Subcutaneous adipose tissue (tissue), 4 donors: ENCODE data around the gene OCA2. TPM values are rescaled to one million over a fixed set of nuclear protein-coding genes. Genes with fewer than 3 reads are reported as not detected.

Experiments
- total RNA-seq, 4 donors: library from RNA; depleted of rRNA; stranded (reverse); fragments of >200 nt; gene quantifications; one replicate each; pipeline ENCODE4 v1.1.0, GENCODE V29; 2016
- TF ChIP-seq, protein P1 (sequence below): fragments of 450-650 bp; IDR thresholded peaks from one replicate; pipeline ENCODE4 v1.5.1; 2016; ENCODE audit warnings: low read depth, mild to moderate bottlenecking, control low read depth, antibody characterized with exemption, moderate library complexity

OCA2 gene
- total RNA-seq, 4 donors from 2014 or later = 1.1 TPM; not detected in 3

DNA sequence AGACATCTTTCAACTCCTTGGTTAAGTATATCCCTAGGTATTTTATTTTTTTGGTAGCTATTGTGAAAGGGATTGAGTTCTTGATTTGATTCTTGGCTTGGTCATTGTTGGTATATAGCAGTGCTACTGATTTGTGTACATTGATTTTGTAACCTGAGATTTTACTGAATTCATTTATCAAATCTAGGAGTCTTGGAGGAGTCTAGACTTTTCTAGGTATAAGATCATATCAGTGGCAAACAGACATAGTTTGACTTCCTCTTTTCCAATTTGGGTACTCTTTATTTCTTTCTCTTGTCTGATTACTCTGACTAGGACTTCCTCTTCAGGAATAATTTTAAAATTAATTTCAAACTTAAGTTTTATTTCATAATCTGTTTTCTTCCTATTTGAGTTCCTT, 125.2 kb downstream of the OCA2 start:
- TF ChIP-seq, protein P1, sequence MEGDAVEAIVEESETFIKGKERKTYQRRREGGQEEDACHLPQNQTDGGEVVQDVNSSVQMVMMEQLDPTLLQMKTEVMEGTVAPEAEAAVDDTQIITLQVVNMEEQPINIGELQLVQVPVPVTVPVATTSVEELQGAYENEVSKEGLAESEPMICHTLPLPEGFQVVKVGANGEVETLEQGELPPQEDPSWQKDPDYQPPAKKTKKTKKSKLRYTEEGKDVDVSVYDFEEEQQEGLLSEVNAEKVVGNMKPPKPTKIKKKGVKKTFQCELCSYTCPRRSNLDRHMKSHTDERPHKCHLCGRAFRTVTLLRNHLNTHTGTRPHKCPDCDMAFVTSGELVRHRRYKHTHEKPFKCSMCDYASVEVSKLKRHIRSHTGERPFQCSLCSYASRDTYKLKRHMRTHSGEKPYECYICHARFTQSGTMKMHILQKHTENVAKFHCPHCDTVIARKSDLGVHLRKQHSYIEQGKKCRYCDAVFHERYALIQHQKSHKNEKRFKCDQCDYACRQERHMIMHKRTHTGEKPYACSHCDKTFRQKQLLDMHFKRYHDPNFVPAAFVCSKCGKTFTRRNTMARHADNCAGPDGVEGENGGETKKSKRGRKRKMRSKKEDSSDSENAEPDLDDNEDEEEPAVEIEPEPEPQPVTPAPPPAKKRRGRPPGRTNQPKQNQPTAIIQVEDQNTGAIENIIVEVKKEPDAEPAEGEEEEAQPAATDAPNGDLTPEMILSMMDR = no peak

DNA sequence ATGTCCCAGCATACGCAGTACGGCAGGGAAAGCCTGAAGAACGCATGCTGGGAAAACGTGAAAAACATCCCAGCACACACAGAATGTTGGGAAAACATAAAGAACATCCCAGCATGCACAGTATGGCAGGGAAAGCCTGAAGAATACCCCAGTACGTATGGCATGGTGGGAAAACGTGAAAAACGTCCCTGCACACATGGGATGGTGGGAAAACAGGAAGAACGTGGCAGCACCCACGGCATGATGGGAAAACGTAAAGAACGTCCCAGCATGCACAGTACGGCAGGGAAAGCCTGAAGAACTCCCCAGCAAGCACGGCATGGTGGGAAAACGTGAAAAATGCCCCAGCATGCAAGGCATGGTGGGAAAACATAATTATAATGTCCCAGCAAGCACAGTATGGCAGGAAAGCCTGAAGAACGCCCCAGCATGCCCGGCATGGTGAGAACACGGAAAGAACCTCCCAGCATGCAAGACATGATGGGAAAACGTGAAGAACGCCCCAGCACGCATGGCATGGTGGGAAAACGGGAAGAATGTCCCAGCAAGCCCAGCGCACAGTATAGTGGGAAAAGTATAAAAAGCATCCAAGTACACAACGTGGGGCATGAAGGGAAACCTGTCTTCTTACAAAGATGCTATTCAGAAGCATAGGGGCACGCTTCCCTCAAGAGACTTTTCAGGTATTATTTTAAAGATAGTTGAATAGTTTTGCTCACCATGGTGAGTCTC, 128.3 kb downstream of the OCA2 start:
- TF ChIP-seq, protein P1 = no peak

DNA sequence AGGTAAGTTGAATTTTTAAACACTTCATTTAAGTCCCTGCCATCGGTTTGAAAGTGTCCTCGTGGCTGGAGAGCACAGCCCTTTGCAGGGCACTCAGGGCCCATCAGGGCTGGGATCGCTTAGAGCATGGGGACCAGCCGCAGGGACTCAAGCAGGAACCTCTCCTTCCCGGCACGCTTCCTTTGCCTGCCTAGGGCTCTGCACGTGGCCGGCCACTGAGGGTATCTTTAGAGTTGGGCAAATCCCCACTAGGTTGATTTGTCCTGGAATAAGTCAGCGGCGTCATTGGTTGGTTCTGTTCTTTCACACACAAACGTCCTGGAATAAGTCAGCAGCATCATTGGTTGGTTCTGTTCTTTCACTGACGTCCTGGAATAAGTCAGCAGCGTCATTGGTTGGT, 131.6 kb downstream of the OCA2 start:
- TF ChIP-seq, protein P1 = no peak

DNA sequence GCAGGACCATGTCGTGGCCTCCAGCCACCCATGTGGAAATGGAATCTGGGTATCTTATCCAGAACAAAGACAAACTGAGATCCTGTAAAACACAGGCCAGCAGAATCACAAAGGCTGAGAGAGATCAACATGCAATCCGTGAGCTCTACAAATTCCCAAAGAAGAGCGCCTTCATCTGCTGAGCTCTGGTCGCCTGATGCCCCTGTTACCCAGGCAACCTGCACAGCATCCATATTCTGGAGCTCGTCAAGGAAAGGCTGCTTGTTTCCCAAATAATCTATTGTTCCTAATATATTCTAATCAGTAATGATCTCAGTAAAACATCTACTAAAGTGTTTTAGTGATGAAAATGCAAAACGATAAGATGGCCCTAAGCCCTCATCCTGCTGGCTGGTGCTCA, 133.6 kb downstream of the OCA2 start:
- TF ChIP-seq, protein P1 = no peak

DNA sequence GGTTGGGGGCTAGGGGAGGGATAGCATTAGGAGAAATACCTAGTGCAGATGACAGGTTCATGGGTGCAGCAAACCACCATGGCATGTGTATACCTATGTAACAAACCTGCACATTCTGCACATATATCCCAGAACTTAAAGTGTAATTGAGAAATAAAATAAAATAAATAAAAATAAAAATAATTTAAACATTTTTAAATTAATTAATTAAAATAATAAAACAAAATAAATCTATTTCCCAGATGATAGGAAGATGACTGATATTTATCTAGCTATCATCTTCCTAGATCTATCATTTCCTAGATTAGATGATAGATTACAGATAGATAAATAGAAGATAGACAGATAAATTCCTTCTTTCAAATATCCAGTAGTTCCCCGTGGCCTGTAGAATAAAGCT, 137.3 kb downstream of the OCA2 start:
- TF ChIP-seq, protein P1 = no peak

DNA sequence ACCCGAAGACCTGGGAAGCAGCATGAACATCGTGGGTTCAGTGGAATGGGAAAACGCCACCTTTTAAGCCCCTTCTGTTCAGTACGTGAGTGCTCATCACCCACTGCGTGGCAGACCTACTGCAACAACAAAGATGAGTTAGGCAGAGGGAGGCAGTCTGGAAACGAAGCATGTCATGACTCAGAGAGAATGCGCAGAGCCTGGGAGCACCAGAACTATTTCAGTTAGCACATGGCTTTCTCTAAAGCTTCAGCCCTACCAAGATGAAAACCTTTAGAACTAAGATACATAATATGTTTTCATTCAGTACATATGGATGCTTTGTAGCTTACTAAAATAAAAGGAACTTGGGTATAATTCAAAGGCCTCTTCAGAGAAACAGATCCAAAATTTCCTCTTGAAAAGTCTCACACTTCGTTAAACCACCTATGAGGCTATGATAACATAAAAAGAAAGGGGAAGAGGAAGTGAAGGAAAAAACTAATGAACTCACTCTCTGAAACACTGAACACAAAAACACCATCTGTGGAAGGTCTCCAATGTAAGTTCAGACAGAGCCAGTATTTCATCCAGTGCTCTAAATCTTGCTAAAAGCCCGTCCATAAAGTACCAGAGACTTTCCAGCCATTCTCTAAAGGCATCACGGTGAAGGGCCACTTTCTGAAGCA, 140.1 kb downstream of the OCA2 start:
- TF ChIP-seq, protein P1 = no peak

DNA sequence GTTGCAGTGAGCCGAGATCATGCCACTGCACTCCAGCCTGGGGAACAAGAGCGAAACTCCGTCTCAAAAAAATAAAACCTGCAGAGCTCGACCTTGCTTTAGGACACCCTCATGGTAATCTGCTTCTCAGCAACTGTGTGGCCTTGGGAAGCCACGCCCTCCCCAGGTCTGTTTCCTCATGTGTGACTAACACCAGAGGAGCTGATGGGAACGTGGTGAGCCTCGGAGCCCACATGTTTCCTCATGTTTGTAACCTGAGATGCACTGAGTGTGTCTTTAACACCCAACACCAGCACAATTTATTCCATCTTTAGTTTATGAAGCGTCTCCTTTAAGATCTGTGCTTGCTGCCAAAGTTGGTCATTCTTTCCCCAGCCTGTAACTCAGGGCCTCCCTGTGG, 142.8 kb downstream of the OCA2 start:
- TF ChIP-seq, protein P1 = no peak
